WTC11 (cell line): Measurements from ENCODE around the gene TMEM54. TPM values are rescaled to one million over a fixed set of nuclear protein-coding genes. Genes with fewer than 3 reads are reported as not detected.

Source experiments
- ATAC-seq: fragments of 200-7000 bp; cut with Tn5 transposase; 2 replicates; pipeline ENCODE4 v1.10.0; 2021; ENCODE audit warnings: mild to moderate bottlenecking, moderate library complexity
- CTCF ChIA-PET: fragments of 300-600 bp; sonication (Branson Sonifier 250); formaldehyde crosslinking; loops from one replicate; lab custom pipeline; 2021; ENCODE audit warnings: antibody characterized with exemption; lab: Charles Lee
- POLR2A ChIA-PET: fragments of 350-600 bp; sonication (Branson Sonifier 250); formaldehyde crosslinking; loops from one replicate; lab custom pipeline; 2021; ENCODE audit warnings: antibody characterized with exemption; lab: Charles Lee
- DNase-seq: peaks from one replicate; pipeline ENCODE4 v3.0.0; 2021; ENCODE audit warnings: low spot score
- H3K27ac Mint-ChIP-seq: 2 replicates; pipeline ENCODE4 v1.8.0; 2021; ENCODE audit warnings: mixed read lengths
- H3K27me3 Mint-ChIP-seq: 2 replicates; pipeline ENCODE4 v1.8.0; 2021; ENCODE audit warnings: low read depth, mild to moderate bottlenecking, moderate library complexity, mixed read lengths
- H3K36me3 Mint-ChIP-seq: 2 replicates; pipeline ENCODE4 v1.8.0; 2021; ENCODE audit warnings: mixed read lengths
- H3K4me1 Mint-ChIP-seq: 2 replicates; pipeline ENCODE4 v1.8.0; 2022; ENCODE audit warnings: mixed read lengths
- H3K4me3 Mint-ChIP-seq: 2 replicates; pipeline ENCODE4 v1.8.0; 2021; ENCODE audit warnings: mild to moderate bottlenecking, moderate library complexity, mixed read lengths
- H3K9me3 Mint-ChIP-seq: 2 replicates; pipeline ENCODE4 v1.8.0; 2021; ENCODE audit warnings: mixed read lengths
- E2F5 ChIP-seq: sonication (generic); formaldehyde crosslinking; IDR thresholded peaks from 2 replicates; pipeline ENCODE4 v1.8.1; 2022; ENCODE audit warnings: mild to moderate bottlenecking, moderate library complexity, missing genetic modification reagents
- EMX1 ChIP-seq: fragments of 250-450 bp; sonication (Bioruptor Pico); IDR thresholded peaks from 2 replicates; pipeline ENCODE4 v1.8.0; 2021; ENCODE audit warnings: mild to moderate bottlenecking
- FOXK1 ChIP-seq: sonication (generic); formaldehyde crosslinking; IDR thresholded peaks from 2 replicates; pipeline ENCODE4 v1.8.0; 2022; ENCODE audit warnings: mild to moderate bottlenecking, moderate library complexity, missing genetic modification reagents
- JUN ChIP-seq: sonication (generic); formaldehyde crosslinking; IDR thresholded peaks from 2 replicates; pipeline ENCODE4 v1.8.0; 2023; ENCODE audit warnings: mild to moderate bottlenecking, missing genetic modification reagents
- KAT7 ChIP-seq: sonication (generic); formaldehyde crosslinking; IDR thresholded peaks from 2 replicates; pipeline ENCODE4 v1.8.1; 2023; ENCODE audit warnings: missing genetic modification reagents, mild to moderate bottlenecking, borderline replicate concordance
- MAX ChIP-seq: sonication (generic); formaldehyde crosslinking; IDR thresholded peaks from 2 replicates; pipeline ENCODE4 v1.8.0; 2022; ENCODE audit warnings: mild to moderate bottlenecking, missing genetic modification reagents
- MYBL2 ChIP-seq: sonication (generic); formaldehyde crosslinking; IDR thresholded peaks from 2 replicates; pipeline ENCODE4 v1.8.1; 2023; ENCODE audit warnings: mild to moderate bottlenecking, moderate library complexity, missing genetic modification reagents
- NFATC4 ChIP-seq: fragments of 250-450 bp; sonication (Bioruptor Pico); IDR thresholded peaks from 2 replicates; pipeline ENCODE4 v1.9.0; 2021; ENCODE audit warnings: mild to moderate bottlenecking
- NR1H2 ChIP-seq: sonication (generic); formaldehyde crosslinking; IDR thresholded peaks from 2 replicates; pipeline ENCODE4 v1.9.0; 2021; ENCODE audit warnings: mild to moderate bottlenecking, moderate library complexity, missing genetic modification reagents
- RORB ChIP-seq: fragments of 250-450 bp; sonication (Bioruptor Pico); IDR thresholded peaks from 2 replicates; pipeline ENCODE4 v1.9.0; 2021; ENCODE audit warnings: mild to moderate bottlenecking
- SMAD3 ChIP-seq: sonication (generic); formaldehyde crosslinking; IDR thresholded peaks from 2 replicates; pipeline ENCODE4 v1.8.0; 2022; ENCODE audit warnings: missing genetic modification reagents, mild to moderate bottlenecking, borderline replicate concordance
- SOX15 ChIP-seq: fragments of 250-450 bp; sonication (Bioruptor Pico); IDR thresholded peaks from 2 replicates; pipeline ENCODE4 v1.9.0; 2021; ENCODE audit warnings: mild to moderate bottlenecking
- USF1 ChIP-seq: sonication (generic); formaldehyde crosslinking; IDR thresholded peaks from 2 replicates; pipeline ENCODE4 v1.8.0; 2022; ENCODE audit warnings: mild to moderate bottlenecking, missing genetic modification reagents
- ZNF263 ChIP-seq: sonication (generic); formaldehyde crosslinking; IDR thresholded peaks from 2 replicates; pipeline ENCODE4 v1.8.1; 2022; ENCODE audit warnings: low read depth, mild to moderate bottlenecking, moderate library complexity, missing genetic modification reagents
- ZNF281 ChIP-seq: sonication (generic); formaldehyde crosslinking; IDR thresholded peaks from 2 replicates; pipeline ENCODE4 v1.8.0; 2023; ENCODE audit warnings: mild to moderate bottlenecking, missing genetic modification reagents
- ZNF317 ChIP-seq: sonication (generic); formaldehyde crosslinking; IDR thresholded peaks from 2 replicates; pipeline ENCODE4 v1.8.1; 2023; ENCODE audit warnings: low read depth, mild to moderate bottlenecking, moderate library complexity, missing genetic modification reagents, borderline replicate concordance
- ZNF512 ChIP-seq: sonication (generic); formaldehyde crosslinking; IDR thresholded peaks from 2 replicates; pipeline ENCODE4 v1.8.1; 2022; ENCODE audit warnings: missing genetic modification reagents, borderline replicate concordance
- ZNF532 ChIP-seq: fragments of 250-450 bp; sonication (Bioruptor Pico); IDR thresholded peaks from 2 replicates; pipeline ENCODE4 v1.9.0; 2021; ENCODE audit warnings: mild to moderate bottlenecking, borderline replicate concordance
- total RNA-seq: library from RNA; stranded (reverse); gene quantifications from 3 replicates; pipeline ENCODE4 v1.2.3, GENCODE V29; 2021

The TMEM54 gene
- total RNA-seq, 1 experiment from 2014 or later = 20.7 TPM

GRCh38 chr1:32902535-32902920, 1.3 kb upstream of the TMEM54 start:
- ChIA-PET CTCF (no interaction called here), POLR2A (no interaction called here)
- H3K9me3 Mint-ChIP-seq = no peaks in the 10 kb centered on the region
- H3K27me3 Mint-ChIP-seq = peaks cover 60% of the 10 kb centered on the region
- peak overlapping the region; percentile 63 for H3K4me3 Mint-ChIP-seq
- TF ChIP-seq MAX (CRISPR knock-in tag) (no peak), SOX15 (CRISPR knock-in tag) (no peak)
- H3K4me1 Mint-ChIP-seq = peaks cover 9% of the 10 kb centered on the region
- ATAC-seq = no peak
- no peaks in the 10 kb centered on the region for H3K36me3 Mint-ChIP-seq
- no peak for DNase-seq
- H3K27ac Mint-ChIP-seq = no peak overlapping the region

DNA sequence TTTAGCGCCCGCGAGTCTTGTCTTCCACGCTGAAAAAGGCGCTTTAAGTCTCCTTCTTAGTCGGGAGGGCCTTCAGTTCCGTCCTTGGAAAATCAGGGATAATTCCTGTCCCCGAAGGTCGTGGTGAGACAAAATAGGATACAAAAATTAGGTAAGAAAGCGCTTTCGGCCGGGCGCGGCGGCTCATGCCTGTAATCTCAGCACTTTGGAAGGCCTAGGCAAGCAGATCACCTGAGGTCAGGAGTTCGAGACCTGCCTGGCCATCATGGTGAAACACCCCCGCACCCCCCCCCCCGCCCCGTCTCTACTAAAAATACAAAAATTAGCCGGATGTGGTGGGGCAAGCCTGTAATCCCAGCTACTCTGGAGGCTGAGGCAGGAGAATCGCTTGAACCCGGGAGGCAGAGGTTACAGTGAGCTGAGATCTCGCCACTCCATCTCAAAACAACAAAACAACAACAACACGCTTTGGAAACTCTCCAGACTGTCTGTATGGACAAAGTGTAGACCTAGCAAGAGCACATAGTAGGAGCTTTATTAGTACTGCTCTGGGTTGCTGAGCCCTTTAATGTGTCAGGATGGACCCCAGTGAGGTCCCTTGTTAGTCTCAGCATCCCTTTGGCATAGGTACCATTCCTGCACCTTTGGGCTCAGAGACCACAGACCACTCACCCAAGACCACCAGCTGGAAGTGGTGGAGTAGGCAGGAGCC, 790 bp upstream of the TMEM54 start:
- DNase-seq = no peak
- H3K9me3 Mint-ChIP-seq = no peaks in the 10 kb centered on the region
- POLR2A ChIA-PET = interaction anchor here (0.6 kb wide), 1 partner anchor 16 kb away, joined by 3 read pairs; the partner anchor contains the start of gene HPCA
- ATAC-seq = no peak
- H3K27me3 Mint-ChIP-seq = peaks cover 64% of the 10 kb centered on the region
- TF ChIP-seq MYBL2 (CRISPR knock-in tag) (no peak), NFATC4 (CRISPR knock-in tag) (no peak), ZNF532 (CRISPR knock-in tag) (no peak), NR1H2 (CRISPR knock-in tag) (no peak), ZNF317 (CRISPR knock-in tag) (no peak), FOXK1 (CRISPR knock-in tag) (no peak), KAT7 (CRISPR knock-in tag) (no peak), E2F5 (CRISPR knock-in tag) (no peak), JUN (CRISPR knock-in tag) (no peak), SMAD3 (CRISPR knock-in tag) (no peak), RORB (CRISPR knock-in tag) (no peak), EMX1 (no peak), ZNF512 (no peak), USF1 (CRISPR knock-in tag) (no peak), ZNF263 (CRISPR knock-in tag) (no peak), ZNF281 (CRISPR knock-in tag) (no peak)
- TF ChIP-seq, all 79 proteins: peak for 0
- CTCF ChIA-PET = interaction anchor here (0.7 to 4.4 kb wide), 3 partner anchors 15 to 31 kb away, joined by 3 to 14 read pairs (median 4); no protein-coding TSS in a partner anchor
- no peaks in the 10 kb centered on the region for H3K36me3 Mint-ChIP-seq
- peak overlapping the region; percentile 79 for H3K4me3 Mint-ChIP-seq
- H3K4me1 Mint-ChIP-seq = peaks cover 9% of the 10 kb centered on the region
- H3K27ac Mint-ChIP-seq = no peak overlapping the region
